A549 (cell line): ENCODE measurements around the gene ACAD11. TPM values are rescaled to one million over a fixed set of nuclear protein-coding genes. Genes with fewer than 3 reads are reported as not detected.

Experiments used
- ATAC-seq, 2 experiments: fragments of 200-7000 bp in 1 of 2; fragments of >200 bp in 1 of 2; cut with Nextera tagmentation in 1 of 2; cut with Tn5 transposase in 1 of 2; 3 replicates each; pipeline versions ENCODE4 v1.8.0 to v1.9.1; 2018 to 2020; ENCODE audit warnings: mild to moderate bottlenecking in 1 of 2, moderate library complexity in 1 of 2
- CTCF ChIA-PET: fragments of 300-600 bp; sonication (Branson Sonifier 250); formaldehyde crosslinking; extraction: SDS; loops from one replicate; lab custom pipeline; 2021; ENCODE audit warnings: antibody characterized with exemption, inconsistent platforms; lab: Yijun Ruan, JAX
- POLR2A ChIA-PET: fragments of 350-600 bp; formaldehyde crosslinking; extraction: SDS; loops from one replicate; lab custom pipeline; 2021; ENCODE audit warnings: antibody characterized with exemption, inconsistent platforms; lab: Yijun Ruan, JAX
- DNase-seq, 2 experiments: peaks; one replicate each; pipeline versions ENCODE4 v3.0.0 to v3.0.0-alpha.2; 2011 to 2016; ENCODE audit warnings: low read depth in 1 of 2, low spot score in 1 of 2
- FAIRE-seq: peaks from 2 replicates; lab custom pipeline; 2011; peaks lifted over from hg19 to GRCh38; lab: Jason Lieb, UNC
- H3K27ac ChIP-seq, 2 experiments: fragments of >200 bp; sonication (Bioruptor Twin); formaldehyde crosslinking; 3 replicates each; pipeline ENCODE4 v1.5.1; 2016 to 2017
- H3K4me1 ChIP-seq: fragments of >200 bp; sonication (Bioruptor Twin); formaldehyde crosslinking; 3 replicates; pipeline ENCODE4 v1.6.1; 2016
- H3K4me2 ChIP-seq: fragments of >200 bp; sonication (Bioruptor Twin); formaldehyde crosslinking; 3 replicates; pipeline ENCODE4 v1.6.1; 2016
- H3K4me3 ChIP-seq: fragments of >200 bp; sonication (Bioruptor Twin); formaldehyde crosslinking; 3 replicates; pipeline ENCODE4 v1.5.1; 2016
- H3K9me3 ChIP-seq: fragments of >200 bp; sonication (Bioruptor Twin); formaldehyde crosslinking; 3 replicates; pipeline ENCODE4 v1.6.1; 2016
- ATOH8 ChIP-seq: fragments of 250-450 bp; sonication (Bioruptor Pico); IDR thresholded peaks from 2 replicates; pipeline ENCODE4 v1.5.0; 2020; ENCODE audit warnings: low read depth, mild to moderate bottlenecking, moderate library complexity
- CBX8 ChIP-seq: fragments of 200-600 bp; sonication (generic); IDR thresholded peaks from 2 replicates; pipeline ENCODE4 v1.6.1; 2016
- CEBPB ChIP-seq, 2 experiments: fragments of >200 bp in 1 of 2; sonication (Bioruptor Twin) in 1 of 2; formaldehyde crosslinking in 1 of 2; IDR thresholded peaks; 2 replicates each; pipeline ENCODE4 v1.6.1; 2012 to 2016
- CHD2 ChIP-seq: fragments of 150-350 bp; IDR thresholded peaks from 2 replicates; pipeline ENCODE4 v1.6.1; 2014; ENCODE audit warnings: low read length; ENCODE audit not compliant: partially characterized antibody
- CHD4 ChIP-seq: fragments of 200-600 bp; sonication (generic); IDR thresholded peaks from 2 replicates; pipeline ENCODE4 v1.6.1; 2016; ENCODE audit warnings: antibody characterized with exemption, mild to moderate bottlenecking, borderline replicate concordance
- CTCF ChIP-seq: fragments of >200 bp; sonication (Bioruptor Twin); formaldehyde crosslinking; IDR thresholded peaks from 3 replicates; pipeline ENCODE4 v1.5.1; 2016
- EHF ChIP-seq: fragments of 250-450 bp; sonication (Bioruptor Pico); IDR thresholded peaks from 2 replicates; pipeline ENCODE4 v1.5.0; 2020; ENCODE audit warnings: mild to moderate bottlenecking
- ELK1 ChIP-seq: fragments of 150-350 bp; IDR thresholded peaks from 2 replicates; pipeline ENCODE4 v1.6.1; 2014; ENCODE audit warnings: low read depth, mild to moderate bottlenecking, low read length
- EP300 ChIP-seq, 2 experiments: fragments of >200 bp; sonication (Bioruptor Twin); formaldehyde crosslinking; IDR thresholded peaks; 2 replicates in 1 of 2; 3 replicates in 1 of 2; pipeline ENCODE4 v1.6.1; 2016 to 2017
- FOSB ChIP-seq: fragments of 250-450 bp; sonication (Bioruptor Pico); IDR thresholded peaks from 2 replicates; pipeline ENCODE4 v1.5.0; 2020; ENCODE audit warnings: mild to moderate bottlenecking, moderate library complexity
- FOSL2 ChIP-seq, 2 experiments: fragments of 450-650 bp in 1 of 2; fragments of >200 bp in 1 of 2; sonication (Bioruptor Twin) in 1 of 2; formaldehyde crosslinking; IDR thresholded peaks; 2 replicates each; pipeline versions ENCODE4 v1.5.0 to v1.6.1; 2016 to 2020; ENCODE audit warnings: mild to moderate bottlenecking in 1 of 2, moderate library complexity in 1 of 2
- GATA3 ChIP-seq: IDR thresholded peaks from 2 replicates; pipeline ENCODE4 v1.6.1; 2012; ENCODE audit warnings: borderline replicate concordance
- HES2 ChIP-seq: fragments of >200 bp; sonication (Bioruptor Twin); formaldehyde crosslinking; IDR thresholded peaks from 2 replicates; pipeline ENCODE4 v1.6.1; 2016
- HOXB13 ChIP-seq: fragments of 250-450 bp; sonication (Bioruptor Pico); IDR thresholded peaks from 2 replicates; pipeline ENCODE4 v1.5.0; 2020; ENCODE audit warnings: low read depth, mild to moderate bottlenecking, moderate library complexity
- HOXB5 ChIP-seq: fragments of 250-450 bp; sonication (Bioruptor Pico); IDR thresholded peaks from 2 replicates; pipeline ENCODE4 v1.5.0; 2020; ENCODE audit warnings: mild to moderate bottlenecking, moderate library complexity
- JUN ChIP-seq, 2 experiments: fragments of >200 bp; sonication (Bioruptor Twin); formaldehyde crosslinking; IDR thresholded peaks; 2 replicates in 1 of 2; 3 replicates in 1 of 2; pipeline ENCODE4 v1.6.1; 2016 to 2017
- JUNB ChIP-seq: fragments of >200 bp; sonication (Bioruptor Twin); formaldehyde crosslinking; IDR thresholded peaks from 2 replicates; pipeline ENCODE4 v1.6.1; 2016
- KDM1A ChIP-seq: fragments of 200-600 bp; sonication (generic); IDR thresholded peaks from 2 replicates; pipeline ENCODE4 v1.6.1; 2016; ENCODE audit warnings: low read depth, mild to moderate bottlenecking
- KDM5A ChIP-seq: fragments of 200-600 bp; sonication (generic); IDR thresholded peaks from 2 replicates; pipeline ENCODE4 v1.6.1; 2016; ENCODE audit warnings: antibody characterized with exemption, mild to moderate bottlenecking
- MAX ChIP-seq: IDR thresholded peaks from 2 replicates; pipeline ENCODE4 v1.6.1; 2012
- MAZ ChIP-seq: fragments of 150-350 bp; IDR thresholded peaks from 2 replicates; pipeline ENCODE4 v1.6.1; 2014; ENCODE audit warnings: antibody characterized with exemption, low read depth, low read length, borderline replicate concordance
- MYC ChIP-seq: IDR thresholded peaks from 2 replicates; pipeline ENCODE4 v1.6.1; 2012; ENCODE audit warnings: mild to moderate bottlenecking, inconsistent platforms, low read length, improper control_type of control experiment, borderline replicate concordance
- NR3C1 ChIP-seq: fragments of >200 bp; sonication (Bioruptor Twin); formaldehyde crosslinking; IDR thresholded peaks from 3 replicates; pipeline ENCODE4 v1.6.1; 2017
- PBX3 ChIP-seq: IDR thresholded peaks from 2 replicates; pipeline ENCODE4 v1.6.1; 2012
- POLR2A ChIP-seq: IDR thresholded peaks from 2 replicates; pipeline ENCODE4 v1.6.1; 2012; ENCODE audit warnings: mild to moderate bottlenecking, low read length
- RCOR1 ChIP-seq: fragments of 150-350 bp; IDR thresholded peaks from 2 replicates; pipeline ENCODE4 v1.6.1; 2014; ENCODE audit warnings: antibody characterized with exemption, low read length, low read depth
- REST ChIP-seq: fragments of 200-600 bp; sonication (generic); IDR thresholded peaks from 2 replicates; pipeline ENCODE4 v1.6.1; 2016; ENCODE audit warnings: antibody characterized with exemption, mild to moderate bottlenecking, moderate library complexity
- RFX5 ChIP-seq: fragments of 450-650 bp; IDR thresholded peaks from 2 replicates; pipeline ENCODE4 v1.7.1; 2014; ENCODE audit warnings: antibody characterized with exemption, mild to moderate bottlenecking, moderate library complexity
- SMC3 ChIP-seq: fragments of >200 bp; sonication (Bioruptor Twin); formaldehyde crosslinking; IDR thresholded peaks from 3 replicates; pipeline ENCODE4 v1.6.1; 2018; ENCODE audit warnings: inconsistent platforms
- TP53 ChIP-seq: fragments of 250-450 bp; sonication (Bioruptor Pico); IDR thresholded peaks from 2 replicates; pipeline ENCODE4 v1.5.0; 2021; ENCODE audit warnings: mild to moderate bottlenecking, moderate library complexity
- WGBS: methylation state at CpG from one replicate; pipeline ENCODE4 v1.1.6; 2017; ENCODE audit errors: missing lambda C conversion rate; 5-methylcytosine and 5-hydroxymethylcytosine counted together
- polyA plus RNA-seq, 4 experiments: library from polyadenylated mRNA; depleted of rRNA in 3 of 4; stranded (reverse); fragments of >200 nt; fragmentation: RNase III in 1 of 4; extraction: RNeasy Plus Mini Kit Qiagen cat#74134 plus additional on column Dnase treatment in 1 of 4; gene quantifications; 2 replicates in 3 of 4; 3 replicates in 1 of 4; pipeline ENCODE4 v1.2.3, GENCODE V29; 2011 to 2017

ACAD11 gene
- polyA plus RNA-seq, 2 of the 4 experiments (the other 2 are of a cell fraction) = 10.3 to 19.2 TPM

GRCh38 chr3:132513057-132513456, 146.6 kb downstream of the ACAD11 start:
- FAIRE-seq (no peak), DNase-seq (no peak), ATAC-seq (no peak)
- H3K9me3 ChIP-seq = no peaks in the 10 kb centered on the region
- no peak for TF ChIP-seq JUNB
- no peak for TF ChIP-seq CBX8
- TF ChIP-seq RFX5 = no peak
- no peak for TF ChIP-seq REST
- TF ChIP-seq NR3C1 = no peak
- TF ChIP-seq ELK1 = no peak
- TF ChIP-seq MAX = no peak
- no peak for TF ChIP-seq CEBPB (IDR thresholded peaks at IDR 0.05)
- TF ChIP-seq MYC = no peak
- TF ChIP-seq JUN (IDR thresholded peaks at IDR 0.05) = no peak
- TF ChIP-seq SMC3 = no peak
- TF ChIP-seq MAZ = no peak
- TF ChIP-seq KDM5A = no peak
- no peak for TF ChIP-seq CHD4
- no peak overlapping the region for H3K27ac ChIP-seq
- WGBS = 96% methylated on average over 5 of the region's 5 CpGs
- POLR2A ChIA-PET = no interaction called here
- no peaks in the 10 kb centered on the region for H3K4me1 ChIP-seq
- no peak overlapping the region for H3K4me3 ChIP-seq
- CTCF ChIA-PET = interaction anchor here (1.3 kb wide), 1 partner anchor 23 kb away, joined by 3 read pairs; no protein-coding TSS in a partner anchor
- no peak overlapping the region for H3K4me2 ChIP-seq

- TF ChIP-seq FOSL2 (IDR thresholded peaks at IDR 0.05) (no peak), FOSL2 (CRISPR knock-in tag; IDR thresholded peaks at IDR 0.05) (no peak), SMC3 (no peak), RCOR1 (no peak), FOSB (CRISPR knock-in tag) (no peak), HES2 (no peak), MYC (no peak), PBX3 (no peak), KDM1A (no peak), POLR2A (no peak), EHF (CRISPR knock-in tag) (no peak), CEBPB (IDR thresholded peaks at IDR 0.05) (no peak), ATOH8 (CRISPR knock-in tag) (no peak), CTCF (no peak), HOXB5 (CRISPR knock-in tag) (no peak), CHD2 (no peak), GATA3 (no peak), TP53 (CRISPR knock-in tag) (no peak), EP300 (IDR thresholded peaks at IDR 0.05) (no peak), HOXB13 (CRISPR knock-in tag) (no peak)
- H3K4me2 ChIP-seq = no peak overlapping the region
- no peaks in the 10 kb centered on the region for H3K9me3 ChIP-seq
- FAIRE-seq = no peak
- 86% methylated on average over 1 of the region's 1 CpG for WGBS
- H3K27ac ChIP-seq = no peak overlapping the region
- ChIA-PET CTCF (interaction anchor here (0.6 to 1.0 kb wide), 2 partner anchors 10 to 1036 kb away, joined by 3 to 4 read pairs; no protein-coding TSS in a partner anchor), POLR2A (no interaction called here)
- H3K4me1 ChIP-seq = 0 out of 3 replicates have a peak, but pooled peaks cover under 1% of the 10 kb centered on the region
- no peak for DNase-seq
- no peak overlapping the region for H3K4me3 ChIP-seq
- no peak for ATAC-seq
These were observed 150.1 kb downstream of the ACAD11 start for GRCh38 chr3:132509506-132509905.
